HUES64 (cell line): Measurements from ENCODE around the gene BROX. TPM values are rescaled to one million over a fixed set of nuclear protein-coding genes. Genes with fewer than 3 reads are reported as not detected.
"Not testable (repeated sequence)": the region's sequence is repeated elsewhere in the genome, so short reads cannot be mapped to it uniquely, and the experiment has no call there.

Experiments used
- H3K27ac ChIP-seq: 2 replicates; pipeline ENCODE4 v1.7.0; 2013; ENCODE audit warnings: low read depth, low read length, inconsistent platforms
- H3K27me3 ChIP-seq: 2 replicates; pipeline ENCODE4 v1.6.1; 2013; ENCODE audit warnings: mild to moderate bottlenecking, low read length; ENCODE audit not compliant: insufficient read depth
- H3K36me3 ChIP-seq: 2 replicates; pipeline ENCODE4 v1.6.1; 2013; ENCODE audit warnings: mild to moderate bottlenecking, low read length; ENCODE audit not compliant: insufficient read depth
- H3K4me1 ChIP-seq: 2 replicates; pipeline ENCODE4 v1.6.1; 2013; ENCODE audit warnings: mild to moderate bottlenecking, low read length, moderate library complexity; ENCODE audit not compliant: insufficient read depth
- H3K4me3 ChIP-seq: 2 replicates; pipeline ENCODE4 v1.5.1; 2013; ENCODE audit warnings: mild to moderate bottlenecking, low read length, moderate library complexity
- H3K9ac ChIP-seq: 2 replicates; pipeline ENCODE4 v1.6.1; 2013; ENCODE audit warnings: mild to moderate bottlenecking, low read depth, low read length
- H3K9me3 ChIP-seq: 2 replicates; pipeline ENCODE4 v1.6.1; 2013; ENCODE audit warnings: low read depth, low read length; ENCODE audit not compliant: insufficient read depth
- WGBS: fragments of 150-250, 120-280 bp; methylation state at CpG from one replicate; pipeline ENCODE4 v1.1.7; 2013; ENCODE audit warnings: missing lambda C conversion rate; 5-methylcytosine and 5-hydroxymethylcytosine counted together
- polyA plus RNA-seq, 2 experiments: library from polyadenylated mRNA; stranded (reverse); fragments of 50-300 nt; gene quantifications; one replicate each; pipeline ENCODE4 v1.2.3, GENCODE V29; 2013

The BROX gene, protein sequence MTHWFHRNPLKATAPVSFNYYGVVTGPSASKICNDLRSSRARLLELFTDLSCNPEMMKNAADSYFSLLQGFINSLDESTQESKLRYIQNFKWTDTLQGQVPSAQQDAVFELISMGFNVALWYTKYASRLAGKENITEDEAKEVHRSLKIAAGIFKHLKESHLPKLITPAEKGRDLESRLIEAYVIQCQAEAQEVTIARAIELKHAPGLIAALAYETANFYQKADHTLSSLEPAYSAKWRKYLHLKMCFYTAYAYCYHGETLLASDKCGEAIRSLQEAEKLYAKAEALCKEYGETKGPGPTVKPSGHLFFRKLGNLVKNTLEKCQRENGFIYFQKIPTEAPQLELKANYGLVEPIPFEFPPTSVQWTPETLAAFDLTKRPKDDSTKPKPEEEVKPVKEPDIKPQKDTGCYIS
- 16.8 TPM for polyA plus RNA-seq (2013, experiment 1 of 2)
- polyA plus RNA-seq (2013, experiment 2 of 2), result 21.1 TPM

DNA sequence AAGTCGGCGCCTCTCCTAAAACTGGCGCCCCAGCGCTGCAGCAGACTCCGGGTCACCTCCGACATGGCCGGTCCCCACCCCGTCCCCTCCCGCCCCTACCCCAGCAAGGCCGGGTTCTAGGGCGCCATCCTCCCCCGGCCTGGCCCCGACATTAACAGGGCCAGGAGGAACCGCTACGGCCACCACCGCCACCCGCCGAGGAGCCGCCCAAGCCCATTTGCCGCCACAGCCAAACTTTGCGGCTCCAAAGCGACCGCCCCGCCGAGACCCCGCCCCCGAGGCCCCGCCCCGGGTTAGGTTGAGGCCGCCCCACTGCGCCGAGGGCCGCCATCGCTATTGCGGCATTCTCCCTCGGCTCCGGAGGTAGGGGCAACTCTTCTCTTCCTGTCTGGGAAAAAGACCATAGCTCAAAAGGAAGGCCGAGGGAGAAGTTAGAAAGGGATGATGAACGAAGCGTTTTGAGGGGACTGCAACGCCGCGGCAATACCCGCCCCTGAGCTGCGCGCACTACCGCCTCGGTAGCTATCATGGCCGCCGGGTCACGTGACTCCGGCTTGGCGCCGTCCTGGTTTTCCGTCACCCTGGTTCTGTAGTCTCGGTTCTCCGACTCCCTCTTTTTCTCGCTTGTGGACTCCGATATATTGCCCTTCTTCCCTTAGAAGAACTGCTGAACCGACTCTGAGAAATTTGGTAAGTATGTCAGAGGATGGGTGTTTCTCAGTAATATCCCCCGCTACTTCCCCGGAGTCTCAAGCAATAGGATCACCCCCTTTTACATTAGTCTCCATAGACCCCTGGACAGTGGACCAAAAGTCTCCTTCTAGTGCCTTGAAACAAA lies at the start of gene BROX, which contains the start of gene AIDA:
BROX (plus strand) TSS at position 312 of the 838 bp plus-strand sequence. CDS start 3,136 bp downstream, outside the sequence.
AIDA (minus strand) TSS at position 239 of the 838 bp plus-strand sequence; CDS start at position 65, 174 bp downstream.
- Histone ChIP-seq H3K4me3 (peak within 1 kb of the TSS; percentile 96), H3K36me3 (peaks cover 18% of the 10 kb centered on the region), H3K27me3 (no peaks in the 10 kb centered on the region), H3K4me1 (peaks cover 6% of the 10 kb centered on the region; the same call in 1 of the 2 replicates), H3K9ac (peak within 1 kb of the TSS; percentile 92), H3K27ac (peak within 1 kb of the TSS; percentile 97), H3K9me3 (no peaks in the 10 kb centered on the region)
- WGBS, result under 1% methylated on average over 50 of the region's 62 CpGs

DNA sequence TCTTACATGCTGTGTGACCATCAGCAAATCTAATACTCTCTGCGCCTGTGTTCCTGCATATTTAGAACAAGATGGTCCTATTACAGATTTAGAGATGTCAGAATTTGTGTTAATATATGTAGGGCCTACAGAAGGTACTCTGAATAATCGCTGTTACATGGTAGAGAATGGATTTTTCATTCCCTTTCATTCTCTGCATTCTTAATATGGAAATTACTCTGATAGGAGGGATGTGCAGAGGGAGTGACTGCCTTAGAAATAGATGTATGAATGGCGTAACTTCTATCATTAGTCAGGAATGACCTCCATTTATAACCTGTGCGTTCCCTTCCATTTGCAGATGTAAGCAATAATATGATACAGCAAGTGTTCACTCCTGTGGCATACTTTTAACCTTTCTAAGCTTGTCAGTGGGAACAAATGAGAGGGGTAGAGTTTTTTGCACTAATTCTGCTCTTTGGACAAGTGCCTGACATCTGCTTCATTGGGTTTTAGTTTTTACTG lies 48.9 kb upstream of the BROX start:
- H3K4me3 ChIP-seq, result no peak overlapping the region
- H3K27ac ChIP-seq, result no peak overlapping the region
- no peaks in the 10 kb centered on the region for H3K4me1 ChIP-seq
- peaks cover 95% of the 10 kb centered on the region for H3K36me3 ChIP-seq
- 98% methylated on average over 4 of the region's 4 CpGs for WGBS
- H3K9ac ChIP-seq, result no peak overlapping the region
- no peaks in the 10 kb centered on the region for H3K27me3 ChIP-seq
- no peaks in the 10 kb centered on the region for H3K9me3 ChIP-seq

DNA sequence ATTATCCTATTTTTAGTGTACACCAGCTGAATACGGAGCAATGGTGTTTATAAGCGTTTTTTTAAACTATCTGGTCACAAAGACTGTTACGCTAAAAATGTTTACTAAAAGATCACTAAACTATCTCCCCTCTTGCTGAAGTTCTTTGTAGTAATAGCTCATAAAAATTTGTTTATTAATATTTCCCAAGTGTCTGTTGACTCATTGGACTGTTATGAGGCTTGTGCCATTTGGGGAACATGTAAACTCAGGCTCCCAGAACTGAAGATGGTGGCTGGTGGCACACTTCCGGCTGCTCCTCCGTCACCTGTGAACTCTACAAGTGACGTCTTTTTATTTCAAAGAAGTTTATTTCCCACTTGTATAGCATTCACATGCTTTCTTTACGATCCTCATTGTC lies 46.4 kb upstream of the BROX start:
- Histone ChIP-seq H3K4me1 (no peaks in the 10 kb centered on the region), H3K9ac (no peak overlapping the region), H3K27me3 (no peaks in the 10 kb centered on the region), H3K9me3 (no peaks in the 10 kb centered on the region), H3K27ac (no peak overlapping the region), H3K36me3 (peaks cover 81% of the 10 kb centered on the region), H3K4me3 (no peak overlapping the region)
- 95% methylated on average over 7 of the region's 7 CpGs for whole genome bisulfite sequencing

DNA sequence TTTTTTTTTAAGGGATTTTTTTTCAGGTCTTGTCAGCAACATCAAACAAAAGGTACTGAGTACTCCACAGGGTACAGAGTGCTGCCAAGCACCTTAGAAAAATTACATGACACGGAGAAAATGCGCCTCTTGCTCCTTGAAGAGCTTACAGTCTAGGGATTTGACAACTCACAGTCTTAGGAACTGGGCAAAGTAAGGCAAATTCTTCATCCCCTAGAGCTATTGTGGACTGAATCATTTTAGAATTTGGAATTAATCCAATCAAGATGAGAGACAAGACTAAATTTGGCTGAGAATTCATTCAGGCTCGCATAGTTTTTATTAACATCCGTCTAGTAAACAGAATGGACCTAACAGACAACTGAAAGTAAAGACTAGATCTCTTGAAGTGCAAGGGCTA lies 44.2 kb upstream of the BROX start:
- not testable (repeated sequence) for H3K27ac ChIP-seq, H3K27me3 ChIP-seq, H3K4me3 ChIP-seq, H3K9ac ChIP-seq, H3K4me1 ChIP-seq, H3K9me3 ChIP-seq
- no CpG with 5 or more reads among the region's 4 CpGs for WGBS
- H3K36me3 ChIP-seq, result peaks cover 81% of the 10 kb centered on the region

DNA sequence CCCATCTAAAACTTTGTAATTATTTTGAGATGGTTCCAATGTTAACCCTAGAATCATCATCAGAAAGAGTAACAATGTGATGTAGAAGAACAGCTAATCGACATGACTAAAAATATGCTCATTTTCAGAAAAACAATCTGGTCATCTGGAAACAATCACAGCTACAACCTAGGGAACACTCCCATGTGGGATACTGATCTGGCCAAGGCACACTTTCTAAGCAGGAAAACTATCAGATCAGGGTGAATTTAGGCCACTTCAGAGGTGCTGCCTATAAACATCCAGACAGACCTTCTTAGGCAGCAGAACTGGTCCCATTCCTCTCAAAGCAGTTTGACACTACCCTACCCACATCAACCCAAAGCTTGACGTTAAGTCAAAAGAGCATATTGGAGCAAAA lies 43.3 kb upstream of the BROX start:
- no CpG with 5 or more reads among the region's 2 CpGs for WGBS
- H3K27me3 ChIP-seq, H3K4me3 ChIP-seq, H3K9ac ChIP-seq, H3K4me1 ChIP-seq, H3K9me3 ChIP-seq, H3K27ac ChIP-seq: not testable (repeated sequence)
- H3K36me3 ChIP-seq, result peaks cover 76% of the 10 kb centered on the region

DNA sequence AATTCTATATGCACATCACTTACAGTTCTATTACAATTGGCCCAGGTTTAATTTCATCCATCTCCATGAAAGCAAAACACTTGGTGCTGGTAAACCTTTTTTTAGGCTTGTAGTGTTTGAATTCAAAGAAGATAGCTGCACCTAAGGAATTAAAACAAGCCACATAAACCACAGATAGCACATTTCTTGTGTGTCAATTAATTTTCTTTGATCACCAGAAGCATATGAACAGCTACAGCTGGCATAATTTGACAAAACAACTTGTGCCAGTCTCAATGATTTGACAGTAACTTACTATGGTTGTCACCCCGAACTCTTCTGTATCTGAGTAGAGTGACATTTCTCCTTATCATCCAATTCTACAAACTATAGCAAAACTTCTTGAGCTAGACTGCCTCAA lies 42.3 kb upstream of the BROX start:
- whole genome bisulfite sequencing, result 85% methylated on average over 1 of the region's 1 CpG

DNA sequence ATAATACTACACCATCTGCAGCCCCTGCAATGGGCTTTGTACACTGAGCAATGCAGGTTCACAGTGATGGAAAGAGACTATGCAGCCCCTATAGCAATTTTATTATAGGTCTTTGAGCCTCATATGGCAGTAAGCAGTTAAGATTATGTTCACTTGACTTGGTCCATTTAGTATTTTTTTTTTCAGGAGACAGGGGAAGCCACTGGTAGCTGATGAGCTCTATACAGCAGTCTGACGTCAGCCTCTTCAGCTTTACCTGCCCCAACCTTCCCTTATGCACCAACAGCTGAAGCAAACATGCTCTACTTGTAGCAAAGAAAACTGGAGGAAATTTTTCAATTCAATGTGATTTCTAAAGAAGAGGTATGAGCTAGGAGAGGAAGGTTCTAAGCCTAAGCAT lies 32.3 kb upstream of the BROX start:
- WGBS, result 89% methylated on average over 1 of the region's 1 CpG
- no peaks in the 10 kb centered on the region for H3K9me3 ChIP-seq
- H3K27ac ChIP-seq, result no peak overlapping the region
- H3K4me3 ChIP-seq, result no peak overlapping the region
- H3K9ac ChIP-seq, result no peak overlapping the region
- H3K27me3 ChIP-seq, result no peaks in the 10 kb centered on the region
- peaks cover 46% of the 10 kb centered on the region for H3K36me3 ChIP-seq
- no peaks in the 10 kb centered on the region for H3K4me1 ChIP-seq

More for the DNA sequence above, 42.3 kb upstream of the BROX start:
- no peak overlapping the region for H3K4me3 ChIP-seq
- no peaks in the 10 kb centered on the region for H3K4me1 ChIP-seq
- H3K9me3 ChIP-seq, result no peaks in the 10 kb centered on the region
- no peak overlapping the region for H3K9ac ChIP-seq
- no peak overlapping the region for H3K27ac ChIP-seq
- peaks cover 76% of the 10 kb centered on the region for H3K36me3 ChIP-seq
- no peaks in the 10 kb centered on the region for H3K27me3 ChIP-seq

DNA sequence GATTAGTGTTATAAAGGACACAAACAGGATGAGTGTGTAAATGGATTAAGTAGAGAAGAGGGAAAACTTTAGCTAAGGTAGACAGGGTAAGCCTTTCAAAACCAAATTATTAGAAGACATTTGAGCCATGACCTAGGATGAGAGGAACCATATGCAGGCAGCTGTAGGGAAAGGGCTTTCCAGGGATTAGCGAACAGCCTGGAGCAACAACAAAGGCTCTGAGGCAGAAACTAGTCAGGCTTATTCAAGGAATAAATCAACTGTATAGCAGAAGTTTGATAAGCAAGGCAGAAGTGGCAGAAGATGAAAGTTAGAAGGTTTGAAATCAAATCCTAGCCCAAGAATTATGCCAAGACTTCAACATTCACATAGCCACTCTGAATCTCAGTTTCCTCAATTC lies 21.3 kb upstream of the BROX start:
- 98% methylated on average over 1 of the region's 1 CpG for WGBS
- H3K4me3 ChIP-seq, result no peak overlapping the region
- no peaks in the 10 kb centered on the region for H3K9me3 ChIP-seq
- peaks cover 48% of the 10 kb centered on the region for H3K36me3 ChIP-seq
- H3K4me1 ChIP-seq, result no peaks in the 10 kb centered on the region
- H3K9ac ChIP-seq, result no peak overlapping the region
- no peaks in the 10 kb centered on the region for H3K27me3 ChIP-seq
- no peak overlapping the region for H3K27ac ChIP-seq

DNA sequence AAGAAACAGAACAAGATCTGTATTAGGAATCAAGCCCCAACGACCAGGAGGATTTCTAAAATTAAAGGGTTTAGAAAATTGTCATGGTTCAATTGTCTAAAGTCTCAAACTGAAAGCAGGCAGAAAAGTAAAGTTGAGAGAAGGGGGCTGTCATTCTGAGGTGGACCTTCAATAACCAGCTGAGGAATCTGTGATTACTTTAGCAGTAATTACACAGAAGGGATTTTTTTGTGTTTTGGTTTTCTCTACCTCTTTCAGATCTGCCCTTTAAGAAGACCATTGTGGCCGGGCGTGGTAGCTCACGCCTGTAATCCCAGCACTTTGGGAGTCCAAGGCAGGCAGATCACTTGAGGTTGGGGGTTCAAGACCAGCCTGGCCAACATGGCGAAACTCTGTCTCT lies 17.4 kb upstream of the BROX start:
- Histone ChIP-seq H3K27ac (no peak overlapping the region), H3K9ac (no peak overlapping the region), H3K4me1 (no peaks in the 10 kb centered on the region), H3K9me3 (no peaks in the 10 kb centered on the region), H3K4me3 (no peak overlapping the region), H3K36me3 (peaks cover 48% of the 10 kb centered on the region), H3K27me3 (no peaks in the 10 kb centered on the region)
- 93% methylated on average over 5 of the region's 5 CpGs for WGBS

DNA sequence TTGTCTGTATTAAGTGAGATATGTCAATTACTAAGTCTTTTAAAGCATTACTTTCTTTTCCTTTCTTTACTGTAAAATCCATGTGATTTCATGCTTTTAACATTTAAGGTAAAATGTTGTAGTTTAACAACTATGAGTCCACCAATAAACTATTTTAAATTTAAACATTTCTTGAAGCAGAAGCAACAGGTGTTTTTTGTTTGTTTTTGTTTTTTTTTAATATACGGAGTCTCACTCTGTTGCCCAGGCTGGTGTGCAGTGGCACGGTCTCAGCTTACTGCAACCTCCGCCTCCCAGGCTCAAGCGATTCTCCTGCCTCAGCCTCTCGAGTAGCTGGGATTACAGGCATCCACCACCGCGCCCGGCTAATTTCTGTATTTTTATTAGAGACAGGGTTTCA lies 15.6 kb upstream of the BROX start:
- Histone ChIP-seq H3K4me3 (no peak overlapping the region), H3K4me1 (no peaks in the 10 kb centered on the region), H3K36me3 (peaks cover 55% of the 10 kb centered on the region), H3K9me3 (no peaks in the 10 kb centered on the region), H3K27me3 (no peaks in the 10 kb centered on the region), H3K27ac (no peak overlapping the region), H3K9ac (no peak overlapping the region)
- 97% methylated on average over 8 of the region's 8 CpGs for WGBS

DNA sequence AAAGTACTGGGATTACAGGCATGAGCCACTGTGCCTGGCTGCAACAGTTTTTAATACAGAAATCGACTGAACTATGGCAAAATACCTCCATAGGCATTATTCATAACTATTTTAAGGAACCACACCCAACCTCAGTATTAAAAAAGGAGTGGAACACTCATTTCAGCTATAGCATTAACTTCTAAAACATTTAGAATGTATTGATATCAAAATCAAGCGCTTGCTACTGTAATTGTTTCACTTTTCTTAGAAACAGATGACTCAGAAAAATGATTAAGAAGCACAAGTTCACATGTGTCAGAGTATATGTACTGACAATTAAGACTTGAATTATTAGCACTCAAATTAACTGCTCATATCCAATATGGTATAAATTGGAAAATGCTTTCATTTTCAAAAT lies 15.2 kb upstream of the BROX start:
- Histone ChIP-seq H3K27ac (no peak overlapping the region), H3K9ac (no peak overlapping the region), H3K4me1 (no peaks in the 10 kb centered on the region), H3K4me3 (no peak overlapping the region), H3K27me3 (no peaks in the 10 kb centered on the region), H3K9me3 (no peaks in the 10 kb centered on the region), H3K36me3 (peaks cover 54% of the 10 kb centered on the region)
- 94% methylated on average over 2 of the region's 2 CpGs for WGBS
